Kidney tubule cell (primary cell): ENCODE results near the gene DPH1.
"Not testable (repeated sequence)": the region's sequence is repeated elsewhere in the genome, so short reads cannot be mapped to it uniquely, and the experiment has no call there.

Experiments used
- DNase-seq: peaks from one replicate; pipeline ENCODE4 v3.0.0-alpha.2; 2018; ENCODE audit warnings: low spot score

Gene DPH1

DNA sequence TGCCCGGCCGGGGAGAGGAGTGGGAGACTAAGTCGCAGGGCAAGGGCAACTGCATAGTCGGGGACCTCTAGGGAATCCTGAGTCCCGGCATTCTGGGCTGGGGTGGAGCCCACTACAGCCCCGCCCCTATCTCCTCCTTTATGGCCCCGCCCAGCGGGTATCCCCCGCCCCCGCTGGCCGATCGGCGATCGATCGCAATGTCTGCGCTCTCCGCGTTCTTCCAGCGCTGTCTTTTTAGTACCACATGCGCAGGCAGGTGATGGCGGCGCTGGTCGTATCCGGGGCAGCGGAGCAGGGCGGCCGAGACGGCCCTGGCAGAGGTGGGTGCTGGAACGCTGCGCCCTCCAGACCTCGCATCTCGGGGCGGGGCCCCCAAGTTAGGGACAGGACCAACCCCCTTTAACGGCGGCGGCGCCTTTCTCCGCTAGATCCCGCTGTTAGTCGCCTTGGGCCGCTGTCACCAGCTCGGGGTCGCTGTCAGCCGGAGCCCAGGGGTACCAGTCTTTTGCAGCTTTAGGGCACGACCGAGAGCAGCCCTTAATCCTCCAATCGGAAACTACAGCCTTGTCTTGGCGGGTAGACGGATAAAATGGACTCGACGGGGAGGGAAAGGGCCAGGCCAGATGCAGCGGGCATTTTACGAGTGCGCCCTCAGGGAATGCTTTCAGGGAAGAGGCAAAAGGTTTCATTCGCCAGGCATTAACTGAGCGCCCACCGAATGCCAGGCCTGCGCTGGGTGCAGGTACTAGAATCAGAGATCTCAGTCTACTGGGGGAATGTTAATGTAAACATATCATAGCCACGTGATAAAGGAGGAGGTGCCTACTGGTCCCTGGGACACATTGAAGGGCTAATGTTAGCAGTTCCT, at the start of gene DPH1:
Gene DPH1, plus strand, starts transcription at position 243 of the 868 bp plus-strand sequence. Its CDS starts 17 bp downstream, at position 260.
- DNase-seq = peak; percentile 89

DNA sequence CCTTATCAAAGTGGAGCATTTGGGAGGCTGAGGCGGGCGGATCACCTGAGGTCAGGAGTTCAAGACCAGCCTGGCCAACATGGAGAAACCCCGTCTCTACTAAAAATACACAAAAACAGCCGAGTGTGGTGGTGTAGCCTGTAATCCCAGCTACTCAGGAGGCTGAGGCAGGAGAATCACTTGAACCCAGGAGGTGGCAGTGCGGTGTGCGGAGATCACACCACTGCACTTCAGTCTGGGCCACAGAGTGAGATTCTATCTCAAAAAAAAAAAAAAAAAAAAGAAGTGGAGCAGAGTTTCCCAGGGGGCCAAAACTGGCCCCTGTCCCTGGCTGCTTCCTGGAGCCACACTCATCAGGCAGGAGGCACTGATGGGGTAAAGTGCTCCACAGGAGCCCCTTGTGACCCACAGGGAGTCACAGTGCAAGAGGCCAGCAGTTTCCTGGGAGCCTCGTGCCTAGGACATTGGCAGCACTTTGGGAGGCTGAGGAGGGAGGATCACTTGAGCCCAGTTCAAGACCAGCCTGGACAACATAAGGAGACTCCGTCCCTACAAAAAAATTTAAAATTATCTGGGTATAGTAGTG, 49.2 kb upstream of the DPH1 start:
- DNase-seq = no peak

DNA sequence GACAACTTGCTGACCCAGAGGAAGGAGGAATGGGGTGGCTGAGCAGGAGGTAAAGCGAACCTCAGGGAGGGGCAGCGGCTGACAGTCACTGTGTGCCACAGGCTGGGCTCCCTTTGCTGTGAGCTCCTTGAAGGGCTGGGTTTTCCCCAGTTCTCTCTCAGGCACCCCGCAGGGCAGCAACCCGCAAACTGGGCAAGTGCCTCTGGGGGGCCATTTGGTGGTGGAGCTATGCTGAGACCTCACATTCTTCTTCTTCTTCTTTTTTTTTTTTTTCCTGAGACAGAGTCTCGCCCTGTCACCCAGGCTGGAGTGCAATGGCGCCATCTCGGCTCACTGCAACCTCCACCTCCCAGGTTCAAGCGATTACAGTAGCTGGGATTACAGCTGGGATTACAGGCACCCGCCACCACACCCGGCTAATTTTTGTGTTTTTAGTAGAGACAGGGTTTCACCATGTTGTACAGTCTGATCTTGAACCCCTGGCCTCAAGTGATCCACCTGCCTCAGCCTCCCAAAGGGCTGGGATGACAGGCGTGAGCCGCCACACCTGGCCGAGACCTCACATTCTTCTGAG, 47.1 kb upstream of the DPH1 start:
- DNase-seq = not testable (repeated sequence)

DNA sequence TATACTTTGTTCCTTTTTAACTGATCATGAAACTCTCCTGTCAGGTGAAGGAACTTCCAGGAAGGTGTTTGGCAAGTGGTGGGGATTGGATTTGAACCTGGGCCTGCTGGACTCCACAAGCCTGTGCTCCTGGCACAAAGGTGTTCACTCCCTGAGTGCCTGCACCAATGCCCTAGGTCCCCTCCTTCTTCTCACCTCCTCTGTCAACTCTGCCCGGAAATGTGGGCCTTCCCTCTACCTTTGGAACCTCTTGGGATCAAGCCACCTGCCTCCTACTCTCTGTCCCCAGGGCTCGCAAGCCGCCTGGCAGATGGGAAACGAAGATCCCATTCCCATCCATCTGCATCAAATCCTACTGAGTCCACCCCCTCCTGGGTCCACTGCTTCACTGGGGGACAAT, 44.9 kb upstream of the DPH1 start:
- no peak for DNase-seq

DNA sequence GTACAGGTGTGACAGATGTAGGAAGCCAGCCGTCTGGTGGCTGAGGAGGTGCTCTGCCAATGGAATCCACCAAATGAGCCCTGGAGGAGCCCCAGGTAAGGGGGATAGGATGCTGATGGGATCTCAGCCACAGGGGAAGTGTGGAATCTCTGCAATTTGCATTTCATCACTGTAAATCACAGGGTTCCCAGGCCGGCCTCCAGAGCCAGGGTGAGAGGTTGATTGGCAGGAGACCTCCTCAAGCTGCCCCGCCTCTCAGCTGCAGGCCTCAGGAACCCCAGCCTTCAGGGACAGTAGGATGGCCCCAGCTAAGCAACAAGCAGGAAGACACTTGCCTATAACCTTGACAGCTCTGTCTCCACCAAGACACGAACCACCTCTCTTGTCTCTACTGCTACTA, 44.3 kb upstream of the DPH1 start:
- no peak for DNase-seq

DNA sequence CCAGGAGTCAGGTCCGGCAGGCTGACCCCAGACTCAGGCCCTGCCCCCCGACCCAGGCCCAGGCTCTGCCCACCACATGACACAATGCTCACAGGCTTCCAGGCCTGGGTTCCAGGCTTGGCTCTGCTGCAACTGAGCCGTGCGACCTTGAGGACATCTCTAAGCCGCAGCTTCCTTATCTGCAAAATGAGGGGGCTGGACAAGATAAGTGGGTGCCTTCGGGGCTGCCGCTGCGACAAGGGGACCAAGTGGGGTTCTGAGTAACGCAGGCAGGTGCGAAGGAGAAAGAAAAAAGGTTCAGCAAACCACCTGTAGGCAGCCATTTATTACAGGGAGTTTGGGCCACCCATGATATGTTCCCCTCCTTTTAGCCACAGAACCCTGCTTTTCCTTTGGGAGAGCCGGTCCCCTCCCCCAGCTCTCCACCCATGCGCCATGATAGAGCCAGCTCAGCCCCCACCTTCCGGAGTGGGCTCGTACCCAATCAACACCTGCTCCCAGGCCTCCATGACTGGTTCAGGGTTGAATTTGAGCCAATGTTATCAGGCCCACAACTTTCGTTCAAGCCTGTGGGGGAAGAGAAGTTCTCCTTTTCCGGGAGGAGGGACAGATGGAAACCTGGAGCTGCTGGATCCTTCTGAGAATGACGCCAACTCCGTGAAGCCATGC, 43.0 kb upstream of the DPH1 start:
- DNase-seq = no peak

DNA sequence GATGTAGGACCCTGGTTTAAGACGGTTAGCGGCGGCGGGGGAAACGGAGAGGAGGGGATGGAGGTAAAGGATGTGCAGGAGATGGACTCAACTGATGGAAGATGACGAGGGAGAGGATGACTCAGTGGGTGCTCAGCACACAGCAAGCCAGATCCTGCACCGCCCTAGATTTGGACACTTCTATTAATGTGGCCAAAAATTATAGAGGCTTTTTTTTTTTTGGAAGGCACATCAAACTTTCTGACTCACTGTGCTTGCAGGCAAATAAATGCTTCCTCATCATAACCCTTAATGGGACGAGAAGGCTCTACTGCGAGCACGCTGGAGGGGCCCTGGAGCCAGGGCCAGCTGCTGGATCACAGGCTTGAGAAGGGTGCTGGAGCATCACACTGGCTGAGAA, 40.8 kb upstream of the DPH1 start:
- DNase-seq = no peak

DNA sequence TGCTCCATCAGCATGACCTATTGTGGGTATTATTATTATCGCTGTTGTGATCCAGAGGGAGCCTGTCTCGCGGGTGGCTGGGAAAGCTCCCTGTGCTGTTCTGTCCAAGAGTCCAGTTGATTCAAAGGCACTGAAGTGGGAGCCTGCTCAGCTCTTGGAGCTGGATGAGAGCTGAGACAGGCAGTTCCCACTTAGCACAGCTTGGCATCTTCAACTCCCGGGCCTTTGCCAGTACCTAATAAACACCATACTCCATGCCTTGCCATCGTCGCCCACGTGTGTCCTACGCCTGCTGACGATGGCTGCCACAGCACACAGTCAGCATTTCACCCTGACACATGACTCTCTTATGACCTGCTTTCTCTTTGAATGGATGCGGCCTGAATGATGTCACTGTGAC, 37.4 kb upstream of the DPH1 start:
- DNase-seq = no peak

DNA sequence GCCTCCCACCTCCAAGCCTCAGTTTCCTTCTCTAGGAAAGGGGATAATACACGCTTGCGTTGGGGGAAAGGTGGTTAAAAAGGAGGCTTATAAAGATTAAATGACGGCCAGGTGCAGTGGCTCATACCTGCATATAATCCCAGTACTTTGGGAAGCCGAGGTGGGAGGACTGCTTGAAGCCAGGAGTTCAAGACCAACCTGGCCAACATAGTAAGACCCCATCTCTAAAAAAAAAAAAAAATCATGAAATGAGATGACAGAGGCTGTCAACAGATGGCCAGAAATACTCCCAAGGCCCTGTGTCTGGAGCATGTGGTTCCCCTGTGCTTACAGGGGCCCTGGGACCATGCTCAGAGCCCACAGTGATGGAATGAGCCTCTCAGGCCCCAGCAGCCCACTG, 35.2 kb upstream of the DPH1 start:
- DNase-seq = no peak

DNA sequence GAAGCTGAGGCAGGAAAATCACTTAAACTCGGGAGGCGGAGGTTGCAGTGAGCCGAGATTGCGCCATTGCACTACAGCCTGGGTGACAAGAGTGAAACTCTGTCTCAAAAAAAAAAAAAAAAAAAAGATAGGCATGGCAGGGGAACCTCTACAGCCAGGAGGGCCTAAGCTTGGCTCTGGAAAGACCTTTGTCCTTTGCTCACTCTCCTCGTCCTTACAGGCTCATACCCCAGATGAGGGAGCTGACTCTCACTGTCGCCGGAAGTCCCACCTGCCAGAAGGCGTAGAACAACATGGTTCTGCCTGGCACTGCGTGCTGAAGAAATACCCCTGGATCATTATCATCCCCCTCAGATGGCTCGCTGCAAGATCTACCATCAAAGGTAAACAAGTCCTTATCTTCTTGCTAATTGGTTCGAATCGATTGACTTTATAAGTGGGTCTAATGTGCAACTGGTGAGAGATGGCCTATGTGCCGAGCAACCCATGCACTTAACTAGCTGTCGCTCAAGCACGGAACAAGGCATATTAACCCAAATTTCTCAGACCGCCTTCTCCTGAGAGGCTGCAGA, 34.5 kb upstream of the DPH1 start:
- no peak for DNase-seq

DNA sequence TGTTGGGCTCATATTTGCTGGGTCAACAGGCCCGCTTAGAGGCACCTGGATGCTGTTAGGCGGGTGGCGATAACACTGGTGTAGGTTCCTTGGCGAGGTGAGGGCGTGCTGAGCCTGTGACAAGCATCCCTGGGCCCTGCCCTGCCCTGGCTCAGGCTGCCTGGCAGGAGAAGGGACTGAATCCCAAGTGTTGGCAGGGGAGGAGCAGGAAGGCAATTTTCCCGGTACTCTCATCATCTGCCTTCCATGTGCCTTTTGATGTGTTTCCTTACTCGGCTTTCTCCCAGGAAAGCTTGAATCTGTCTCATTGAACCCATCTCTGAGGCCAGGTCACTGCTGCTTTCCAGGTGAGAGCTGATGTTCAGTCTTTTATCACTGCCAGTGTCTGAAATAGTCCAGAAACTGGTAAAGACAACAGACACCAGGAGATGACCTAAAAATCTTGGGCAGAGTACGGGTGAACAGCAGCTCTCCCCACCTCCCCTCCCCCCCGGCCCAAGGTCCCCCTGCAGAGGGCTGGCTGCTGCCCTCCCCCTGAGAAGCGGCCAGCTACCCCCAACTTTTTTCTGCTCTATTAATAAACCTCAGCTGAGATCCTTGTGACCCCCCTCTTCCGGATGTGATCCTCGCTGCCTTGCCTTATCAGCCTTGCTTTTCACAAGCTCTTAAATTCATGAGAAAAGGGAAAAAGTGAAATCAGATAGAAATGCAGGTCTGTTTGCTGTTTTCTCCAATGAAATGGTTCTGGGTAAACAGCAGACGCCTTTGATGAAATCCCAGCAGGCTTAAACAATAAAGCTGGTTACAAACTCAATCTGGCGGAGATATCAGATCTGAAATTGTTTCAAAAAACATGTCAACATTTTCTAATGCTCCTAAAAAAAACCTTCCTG, 33.8 kb upstream of the DPH1 start:
- no peak for DNase-seq

DNA sequence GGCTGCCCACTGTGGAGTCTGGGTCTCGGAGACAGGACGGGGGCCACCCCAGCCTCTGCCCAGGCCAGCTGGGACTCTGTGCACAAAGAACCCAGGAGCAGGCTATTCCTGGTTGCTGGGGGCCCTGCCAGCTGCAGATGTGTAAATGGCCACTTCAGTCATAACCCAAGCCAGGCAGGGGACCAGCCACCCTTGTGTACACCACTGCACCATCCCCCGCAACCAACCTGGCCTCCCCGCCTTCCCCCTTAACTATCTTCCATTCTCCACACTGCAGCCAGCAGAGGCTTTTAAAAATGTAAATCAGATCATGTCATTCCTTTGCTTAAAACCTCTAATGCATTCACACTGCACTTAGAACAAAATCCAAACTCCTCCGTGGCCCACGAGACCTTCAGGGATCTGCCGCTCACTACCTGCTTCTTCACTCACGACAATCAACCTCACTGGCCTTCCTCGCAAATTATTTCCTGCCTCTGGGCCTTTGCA, 33.1 kb upstream of the DPH1 start:
- no peak for DNase-seq

DNA sequence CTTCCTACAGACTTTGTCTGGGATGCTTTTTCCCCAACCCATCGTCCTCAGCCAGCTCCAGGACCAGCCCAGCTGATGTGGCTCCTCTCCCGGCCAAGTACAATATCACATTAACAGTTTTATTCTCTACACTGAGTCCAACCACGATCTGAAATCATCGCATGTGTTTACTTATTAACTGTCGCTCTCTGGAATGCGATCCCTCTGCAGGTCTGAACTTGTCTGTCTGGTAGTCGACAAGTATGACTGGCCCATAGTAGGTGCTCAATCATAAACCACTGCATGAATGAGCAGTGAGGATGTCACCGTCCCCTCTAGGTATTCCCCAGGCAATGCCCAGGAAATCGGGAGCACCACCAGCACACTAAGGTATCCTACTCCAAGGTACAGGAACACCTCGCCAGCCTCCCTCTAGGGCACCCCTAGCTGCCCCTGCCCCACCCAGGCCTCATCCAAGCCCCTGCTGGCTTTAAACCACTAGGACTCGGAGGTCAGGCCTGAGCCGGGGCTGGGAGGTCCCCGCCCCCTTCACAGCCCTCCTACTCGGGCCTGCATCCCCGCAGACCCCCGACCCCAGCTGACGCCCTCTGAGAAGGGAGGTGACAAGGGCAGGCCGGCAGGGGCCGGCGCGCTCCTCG, 32.5 kb upstream of the DPH1 start:
- peak; percentile 95 for DNase-seq

DNA sequence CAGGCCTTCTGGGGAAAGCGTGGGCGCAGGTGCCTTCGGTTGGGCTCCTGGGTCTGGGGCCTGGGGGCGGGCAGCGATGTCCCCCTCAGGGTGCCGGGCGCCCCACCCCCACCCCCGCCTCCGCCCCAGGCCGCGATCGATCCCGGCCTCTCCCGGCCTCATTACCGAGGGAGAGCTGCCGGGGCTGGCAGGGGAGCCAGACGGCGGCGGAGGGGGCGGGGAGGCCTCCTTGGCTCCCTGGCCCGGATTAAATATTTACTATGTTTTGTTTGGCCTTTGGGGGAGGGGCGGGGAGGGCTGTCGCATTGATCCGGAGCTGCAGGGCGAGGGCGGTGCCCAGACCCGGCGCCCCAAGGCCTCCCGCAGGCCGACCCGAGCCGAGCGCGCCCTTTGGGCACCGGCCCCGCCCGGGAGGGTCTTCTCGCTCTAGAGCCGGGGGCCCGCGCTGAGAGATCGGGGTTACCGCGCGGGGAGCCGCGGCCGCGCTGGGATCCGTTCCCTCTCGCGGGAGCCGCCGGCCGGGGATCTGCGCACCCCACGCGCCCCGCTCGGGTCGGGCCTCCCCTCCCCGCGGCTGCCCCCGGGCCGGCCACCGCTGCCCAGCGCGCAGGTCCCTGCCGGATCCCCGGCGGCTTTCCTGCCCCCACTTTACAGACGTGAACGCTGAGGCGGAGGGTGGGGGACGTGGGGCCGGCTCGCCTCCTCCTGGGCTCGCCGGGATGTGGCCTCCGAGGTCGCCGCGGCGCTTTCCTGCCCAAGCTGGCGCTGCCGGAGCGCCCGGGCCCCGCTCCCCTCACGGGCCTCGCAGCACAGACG, 31.8 kb upstream of the DPH1 start:
- peak; percentile 57 for DNase-seq

DNA sequence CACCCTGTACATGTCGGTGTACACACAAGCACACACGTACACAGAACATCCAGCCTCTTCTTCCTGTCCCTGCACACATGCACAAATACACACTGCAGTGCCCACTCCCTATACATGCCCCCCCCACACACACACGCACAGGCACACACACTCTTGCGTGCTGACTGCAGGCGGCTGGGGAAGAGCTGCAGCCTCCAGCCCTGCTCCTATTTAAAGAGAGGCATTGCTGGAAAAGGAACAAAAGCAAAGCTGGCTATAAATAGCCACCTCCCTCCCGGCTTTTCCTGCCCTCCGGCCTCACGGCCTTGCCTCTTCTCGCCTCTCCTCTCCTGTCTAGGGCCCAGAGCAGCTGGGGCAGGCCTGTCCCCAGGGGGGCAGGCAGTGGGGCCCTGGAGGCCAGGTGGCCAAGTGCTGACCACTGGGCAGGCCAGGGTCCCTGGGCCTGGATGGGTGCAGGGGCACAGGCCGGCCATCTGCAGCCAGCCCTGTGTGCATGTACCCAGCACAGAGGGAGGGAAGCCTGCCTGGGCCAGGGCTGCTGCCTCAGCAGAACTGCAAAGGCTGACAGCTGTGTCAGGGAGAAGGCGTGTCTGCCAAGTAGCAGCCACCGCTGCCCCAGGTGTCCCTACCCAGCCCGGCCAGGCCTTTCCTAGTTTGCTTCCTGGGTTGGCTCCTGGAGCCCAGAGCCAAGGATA, 30.2 kb upstream of the DPH1 start:
- DNase-seq = peak; percentile 28

DNA sequence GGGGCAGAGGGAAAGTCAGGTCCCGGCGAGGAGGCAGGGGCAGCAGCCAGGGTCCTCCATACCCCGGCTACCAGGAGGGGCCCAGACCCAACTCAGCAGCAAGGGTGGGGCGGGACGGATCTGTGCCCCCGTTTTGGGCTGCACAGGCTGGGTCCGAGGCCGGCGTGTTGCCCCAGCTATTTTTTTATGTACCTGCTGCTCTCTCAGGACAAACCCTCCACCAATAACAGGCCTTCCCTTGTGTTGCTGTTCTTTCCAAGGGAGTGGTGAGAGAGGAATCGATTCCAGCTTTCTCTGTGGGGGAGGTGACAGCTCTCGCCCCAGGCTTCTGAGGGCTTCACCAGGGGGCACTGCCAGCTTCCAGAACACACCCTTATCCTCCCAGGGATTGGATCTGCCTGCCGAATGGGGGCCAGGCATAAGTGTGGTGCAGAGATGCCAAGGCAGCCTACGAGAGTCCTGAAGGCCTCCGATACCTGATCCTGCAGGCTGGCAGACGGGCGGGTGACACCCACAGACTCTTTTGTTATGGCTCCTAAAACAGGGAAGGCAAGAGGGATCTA, 27.1 kb upstream of the DPH1 start:
- no peak for DNase-seq

DNA sequence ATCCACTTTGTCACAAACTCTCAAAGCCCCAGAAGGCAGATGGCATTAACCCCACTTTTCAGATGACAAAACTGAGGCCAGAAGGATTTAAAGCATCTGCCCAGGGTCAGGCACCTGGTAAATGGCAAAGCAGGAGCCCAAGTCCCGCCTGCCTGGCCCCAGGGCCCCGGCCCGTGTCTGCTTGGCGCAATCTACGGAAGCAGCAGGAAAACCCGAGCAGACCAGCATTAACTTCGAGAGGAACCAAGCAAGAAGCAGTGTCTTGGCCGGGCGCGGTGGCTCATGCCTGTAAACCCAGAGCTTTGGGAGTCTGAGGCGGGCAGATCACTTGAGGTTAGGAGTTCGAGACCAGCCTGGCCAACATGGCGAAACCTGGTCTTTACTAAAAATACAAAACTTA, 26.4 kb upstream of the DPH1 start:
- DNase-seq = no peak

DNA sequence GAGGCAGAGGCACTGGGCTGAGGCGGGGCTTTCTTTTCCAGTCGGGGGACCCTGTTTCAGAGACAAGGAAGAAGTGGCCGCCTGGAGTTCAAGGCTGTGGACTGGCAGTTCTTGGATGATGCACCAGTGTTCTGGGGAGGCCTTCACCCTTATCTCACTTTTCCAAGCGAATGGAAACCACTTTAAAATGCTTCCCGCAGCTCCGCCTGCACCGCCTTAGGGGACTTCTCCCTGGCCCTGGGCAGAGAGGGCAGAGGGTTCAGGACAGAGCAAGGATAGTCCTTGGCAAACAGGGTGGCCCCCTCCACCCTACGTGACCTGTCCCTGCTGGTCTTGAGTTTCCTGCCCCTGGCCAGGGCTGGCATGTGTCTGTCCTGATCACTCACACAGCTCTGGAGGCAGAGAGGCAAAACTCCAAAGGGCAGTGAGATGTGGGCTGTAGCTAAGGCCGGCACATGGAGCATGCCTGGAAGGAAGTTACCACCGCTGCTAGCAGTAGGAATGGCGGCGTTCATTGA, 25.5 kb upstream of the DPH1 start:
- DNase-seq = no peak
